OCI-M2 (cell line): ENCODE data around the gene EEFSEC.

Experiments
- DNase-seq: peaks from one replicate; lab custom pipeline; 2025; ENCODE audit not compliant: unreplicated experiment; lab: John Stamatoyannopoulos, UW

Gene EEFSEC

DNA sequence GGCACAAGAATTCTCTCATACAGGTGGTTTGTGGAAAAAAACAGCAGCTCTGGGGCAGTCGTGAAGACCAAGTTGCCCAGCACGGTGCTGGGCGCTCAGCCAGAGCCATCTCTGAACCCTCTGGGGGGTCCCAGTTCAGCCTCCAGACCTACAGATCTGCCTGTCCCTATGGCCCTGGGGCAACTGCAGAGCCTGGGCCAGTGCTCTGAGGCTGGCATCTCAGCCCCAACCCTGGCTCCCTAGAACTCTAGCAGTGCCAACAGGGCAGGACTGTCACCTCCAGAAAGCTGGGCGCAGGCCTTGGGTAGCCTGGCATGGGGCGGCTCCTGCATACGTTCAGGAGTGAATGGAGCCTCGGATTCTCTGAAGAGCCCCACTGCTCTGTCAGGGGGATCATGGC, 268.7 kb downstream of the EEFSEC start:
- no peak for DNase-seq

DNA sequence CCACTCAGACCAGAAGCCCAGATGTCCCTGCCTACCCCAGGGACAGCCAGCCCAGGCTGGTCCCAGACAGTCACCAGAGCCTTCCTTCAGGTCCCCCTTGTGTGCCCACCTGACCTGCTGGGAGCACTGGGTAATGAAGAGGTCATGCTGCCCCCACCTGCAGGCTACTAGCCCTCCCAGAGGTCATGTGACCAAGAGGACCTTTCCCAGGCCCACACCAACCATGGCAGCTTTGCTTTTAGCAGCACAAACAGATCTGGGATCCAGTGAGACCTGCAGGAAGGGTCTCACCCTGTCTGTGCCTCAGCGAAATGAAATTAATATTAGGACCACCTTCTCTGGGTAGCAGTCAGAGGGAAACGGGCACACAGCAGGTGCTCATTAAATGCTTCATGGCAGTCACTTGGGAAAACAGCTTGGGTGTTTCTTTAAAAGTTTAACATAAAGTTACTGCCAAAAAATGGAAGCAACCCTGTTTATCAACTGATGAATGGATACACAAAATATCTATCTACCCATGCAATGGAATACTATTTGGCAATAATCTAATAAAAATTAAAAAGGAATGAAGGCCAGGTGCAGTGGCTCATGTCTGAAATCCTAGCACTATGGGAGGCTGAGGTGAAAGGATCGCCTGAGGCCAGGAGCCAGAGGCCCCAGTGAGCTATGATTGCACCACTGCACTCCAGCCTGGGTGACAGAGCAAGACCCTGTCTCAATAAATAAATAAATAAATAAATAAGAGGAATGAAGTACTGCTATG, 269.7 kb downstream of the EEFSEC start:
- no peak for DNase-seq

DNA sequence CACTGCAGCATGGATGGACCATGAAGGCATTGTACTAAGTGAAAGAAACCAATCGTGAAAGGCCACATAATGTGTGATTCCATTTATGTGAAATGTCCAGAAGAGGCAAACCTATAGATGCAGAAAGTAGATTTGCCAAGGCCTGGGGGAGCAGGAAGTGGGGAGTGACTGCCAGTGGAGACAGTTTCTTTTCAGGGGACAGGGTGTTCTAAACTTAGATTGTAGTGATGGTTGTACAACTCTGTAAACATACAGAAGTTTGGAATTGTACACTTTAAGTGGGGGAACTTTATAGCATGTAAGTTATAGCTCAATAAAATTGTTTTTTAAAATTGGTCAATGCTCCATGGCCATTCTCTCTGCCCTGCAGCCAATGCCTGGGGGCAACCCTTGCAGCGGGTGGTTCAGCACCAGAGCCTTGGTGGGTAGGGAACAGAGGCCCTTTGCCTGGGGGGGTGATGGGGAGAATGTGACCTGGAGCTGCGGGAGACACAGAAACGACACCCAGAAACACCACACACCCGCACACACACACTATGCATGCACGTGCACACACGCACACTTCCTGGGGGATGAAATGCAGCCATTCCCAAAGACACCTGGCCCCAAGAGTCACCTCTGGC, 270.4 kb downstream of the EEFSEC start:
- no peak for DNase-seq

DNA sequence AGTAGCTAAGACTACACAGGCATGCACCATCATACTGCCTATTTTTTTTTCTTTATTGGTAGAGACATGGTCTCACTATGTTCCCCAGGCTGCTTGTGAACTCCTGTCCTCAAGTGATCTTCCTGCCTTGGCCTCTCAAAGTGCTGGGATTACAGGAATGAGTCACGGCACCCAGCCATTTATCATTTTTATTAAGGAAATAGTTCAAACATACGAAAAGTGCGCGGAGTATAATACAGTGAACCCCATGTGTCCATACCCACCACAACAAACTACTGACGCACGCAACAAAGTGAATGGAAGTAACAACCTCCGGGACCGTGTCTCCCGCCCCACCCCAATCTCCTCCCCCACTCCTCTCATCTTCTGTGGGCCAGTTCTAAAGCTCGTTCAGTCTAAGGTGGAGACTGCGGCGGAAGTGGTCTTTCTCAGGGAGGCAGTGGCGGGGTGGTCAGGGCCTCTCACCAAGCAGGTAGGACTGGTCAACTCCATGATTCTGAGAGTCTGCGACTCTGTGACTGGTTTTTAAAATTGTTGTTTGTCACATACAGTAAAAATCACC, 271.3 kb downstream of the EEFSEC start:
- DNase-seq, result no peak

DNA sequence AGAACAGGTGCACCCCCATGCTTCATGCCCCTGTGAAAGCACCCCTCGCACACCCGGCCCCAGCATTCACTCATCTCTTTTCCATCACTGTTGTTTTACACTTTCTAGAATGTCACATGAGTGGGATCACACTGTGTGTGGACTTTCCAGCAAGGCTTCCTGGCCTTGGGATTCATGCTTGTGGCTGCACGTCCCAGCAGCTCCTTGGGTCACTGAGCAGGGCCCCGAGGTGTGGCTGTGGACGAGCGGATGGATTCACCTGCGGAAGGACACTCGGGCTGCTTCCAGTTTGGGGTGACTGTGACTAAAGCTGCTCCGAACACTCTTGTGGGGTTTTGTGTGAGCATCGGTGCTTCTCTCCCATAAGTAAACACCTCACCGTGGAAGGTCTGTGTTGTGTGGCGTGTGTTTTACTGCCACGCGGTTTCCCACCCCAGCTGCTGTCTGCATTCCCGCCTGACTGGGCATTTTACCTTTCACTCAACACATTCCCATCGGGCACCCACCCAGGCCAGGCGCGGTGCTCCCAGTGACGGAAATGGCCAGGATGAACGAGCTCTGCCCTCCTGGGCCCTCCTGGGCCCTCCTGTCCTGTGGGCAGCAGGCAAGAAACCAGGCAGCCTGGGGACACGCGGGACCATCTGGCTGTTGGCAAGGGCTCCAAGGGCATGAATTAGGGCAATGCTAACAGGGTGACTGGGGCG, 272.0 kb downstream of the EEFSEC start:
- no peak for DNase-seq

DNA sequence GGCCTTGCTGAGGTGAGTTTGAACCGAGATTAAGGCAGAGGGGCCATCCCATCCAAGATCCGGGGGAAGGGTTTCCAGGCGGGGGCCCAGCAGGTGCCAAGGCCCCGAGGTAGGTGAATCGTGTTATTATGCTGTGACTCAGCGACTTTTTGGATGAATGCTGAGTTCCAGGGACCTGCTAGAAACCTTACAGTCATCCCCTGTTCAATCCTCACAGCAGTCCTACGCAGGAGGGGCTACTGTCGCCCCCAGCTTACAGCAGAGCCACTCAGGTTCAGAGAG, 272.5 kb downstream of the EEFSEC start:
- DNase-seq, result no peak

DNA sequence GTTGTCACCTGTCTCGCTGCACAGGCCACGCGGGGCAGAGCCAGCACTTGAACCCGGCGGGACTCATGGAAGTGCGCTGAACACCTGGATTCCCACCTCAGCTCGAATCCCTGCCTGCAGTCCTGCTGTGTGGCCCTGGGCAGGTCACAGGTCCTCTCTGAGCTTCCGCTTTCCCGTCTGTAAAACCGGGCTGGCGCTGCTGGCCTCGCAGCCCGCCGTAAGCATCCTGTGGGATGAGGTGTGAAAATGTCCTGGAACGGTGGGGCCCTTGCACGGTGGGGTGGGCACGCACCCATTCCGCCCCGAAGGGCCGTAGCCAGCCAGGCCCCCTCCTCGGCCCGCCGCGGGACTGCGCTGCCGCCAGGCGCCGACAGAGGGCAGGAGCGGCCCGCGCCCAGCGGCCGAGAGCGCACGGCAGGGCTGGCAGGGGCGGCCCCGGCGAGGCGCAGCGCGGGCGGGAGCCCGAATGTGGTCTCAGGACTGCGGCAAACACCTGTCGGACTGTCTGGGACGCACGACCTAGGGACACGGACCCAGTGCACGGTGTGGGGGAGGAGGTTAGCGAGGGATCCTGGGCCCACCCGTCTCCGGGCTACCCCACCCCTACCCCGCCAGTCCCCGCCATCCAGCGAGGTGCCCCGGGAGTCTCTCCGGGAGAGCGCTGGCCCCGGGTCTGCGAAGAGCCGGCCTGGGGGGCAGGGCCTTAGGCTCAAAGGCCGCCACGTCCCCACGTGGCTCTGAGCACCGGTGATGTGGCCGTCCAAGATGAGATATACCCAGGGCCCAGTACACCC, 273.0 kb downstream of the EEFSEC start:
- no peak for DNase-seq

DNA sequence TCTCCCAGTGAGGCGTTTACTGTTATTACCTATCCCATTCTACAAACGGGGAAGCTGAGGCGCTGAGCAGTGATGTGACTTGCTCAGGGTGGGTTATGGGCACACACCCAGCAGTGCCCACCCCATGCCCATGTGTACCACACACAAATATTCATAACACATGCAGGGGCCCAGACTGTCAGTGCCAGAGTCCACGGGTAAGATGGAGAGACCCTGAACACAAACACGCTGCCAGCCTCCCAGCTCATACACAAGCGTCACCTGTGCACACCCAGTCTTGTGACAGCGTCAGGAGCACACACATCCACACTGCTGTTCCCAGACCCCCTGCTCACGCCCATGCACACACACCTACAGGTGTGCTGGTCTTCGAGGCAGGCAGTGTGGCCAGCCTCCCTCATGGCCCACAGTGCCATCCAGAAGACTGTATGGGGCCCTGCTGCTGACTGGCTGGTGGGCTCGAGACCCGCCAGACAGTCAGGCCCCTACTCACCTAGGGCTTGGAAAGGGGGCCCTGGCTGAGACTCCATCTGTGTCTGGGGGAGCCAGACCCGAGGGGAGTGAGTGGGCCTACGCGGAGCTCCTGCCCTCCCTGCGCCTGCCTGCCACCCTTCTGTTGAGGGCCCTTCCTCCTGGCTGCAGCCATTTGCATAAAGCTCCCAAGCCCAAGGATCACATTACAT, 274.0 kb downstream of the EEFSEC start:
- DNase-seq, result no peak

DNA sequence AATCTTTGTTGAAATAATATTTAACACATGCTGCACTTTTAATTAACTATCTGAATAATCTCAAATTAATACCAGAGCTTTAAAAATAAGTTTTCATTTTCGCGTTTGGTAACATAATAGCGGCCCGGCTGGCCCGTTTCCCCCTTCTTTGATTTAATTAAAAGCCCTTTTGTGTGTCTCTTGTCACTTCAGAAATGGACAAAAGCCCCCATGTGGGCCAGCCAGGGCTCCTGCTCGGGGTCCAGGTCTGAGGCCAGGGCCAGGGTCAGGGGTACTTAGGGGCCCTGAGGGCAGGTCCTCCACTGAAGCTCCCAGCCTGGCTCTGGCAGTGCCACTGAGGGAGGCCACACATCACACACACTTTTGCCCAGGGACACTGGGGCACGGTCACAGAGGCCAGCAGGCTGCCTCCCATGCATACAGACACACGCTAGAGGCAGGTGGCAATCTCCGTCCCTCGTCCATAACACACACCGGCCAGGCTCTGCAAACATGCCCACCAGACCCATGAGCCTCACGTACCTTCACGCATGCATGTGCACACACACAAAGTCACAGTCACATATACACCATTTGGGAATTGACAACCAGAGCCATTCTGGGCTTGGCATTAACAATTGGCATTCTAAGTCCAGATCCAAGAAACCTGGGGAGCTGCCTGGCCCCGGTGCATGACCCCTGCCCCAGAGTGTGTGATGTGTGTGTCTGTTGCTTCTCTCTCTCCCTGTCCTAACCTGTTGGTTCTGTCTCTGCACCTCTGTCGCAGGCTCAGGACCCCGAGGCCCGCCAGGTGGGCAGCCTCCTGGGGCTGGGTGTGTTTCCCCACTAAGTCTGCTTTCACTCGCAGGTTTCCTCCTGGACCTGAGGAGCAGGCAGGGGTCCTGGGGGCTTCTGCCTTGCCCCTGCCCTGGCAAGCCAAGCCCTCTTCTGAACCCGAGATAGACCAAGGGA, 274.9 kb downstream of the EEFSEC start:
- DNase-seq, result no peak

DNA sequence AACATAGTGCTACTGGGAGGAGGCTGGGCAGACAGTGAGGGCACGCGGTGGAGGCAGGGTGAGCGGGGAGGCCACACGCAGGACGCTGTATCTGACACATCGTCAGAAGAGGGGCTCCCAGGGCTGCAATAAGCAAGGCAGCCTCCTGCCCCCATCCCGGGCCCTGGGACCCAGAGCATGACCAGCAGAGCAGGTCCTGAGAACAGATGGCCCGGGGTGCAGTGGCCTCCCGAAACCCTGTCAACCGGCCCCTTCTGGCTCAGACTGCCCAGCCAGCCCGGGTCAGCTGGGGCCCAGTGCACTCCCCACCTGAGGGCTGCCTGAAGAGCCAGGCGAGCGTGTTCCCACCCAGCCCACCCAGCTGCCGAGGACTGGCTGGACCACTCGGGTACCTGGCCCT, 276.0 kb downstream of the EEFSEC start:
- no peak for DNase-seq

DNA sequence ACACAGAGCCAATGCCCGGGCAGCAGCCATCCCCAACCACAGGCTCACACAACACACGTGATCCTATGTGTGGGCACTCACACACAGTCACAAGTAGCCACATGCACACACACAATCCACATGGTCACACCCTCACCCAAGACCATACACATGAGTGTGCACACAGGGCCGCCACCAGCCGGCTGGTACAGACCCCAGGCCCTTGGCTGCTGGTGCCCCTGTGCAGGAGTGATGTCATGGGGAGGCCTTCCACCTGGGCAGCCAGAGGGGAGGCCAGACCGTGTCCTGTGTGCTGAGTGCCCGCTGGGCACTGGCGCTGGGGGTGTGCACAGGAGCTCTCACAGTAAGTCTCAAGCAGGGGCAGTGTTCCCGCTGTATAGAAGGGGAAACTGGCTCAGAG, 276.5 kb downstream of the EEFSEC start:
- DNase-seq, result no peak

DNA sequence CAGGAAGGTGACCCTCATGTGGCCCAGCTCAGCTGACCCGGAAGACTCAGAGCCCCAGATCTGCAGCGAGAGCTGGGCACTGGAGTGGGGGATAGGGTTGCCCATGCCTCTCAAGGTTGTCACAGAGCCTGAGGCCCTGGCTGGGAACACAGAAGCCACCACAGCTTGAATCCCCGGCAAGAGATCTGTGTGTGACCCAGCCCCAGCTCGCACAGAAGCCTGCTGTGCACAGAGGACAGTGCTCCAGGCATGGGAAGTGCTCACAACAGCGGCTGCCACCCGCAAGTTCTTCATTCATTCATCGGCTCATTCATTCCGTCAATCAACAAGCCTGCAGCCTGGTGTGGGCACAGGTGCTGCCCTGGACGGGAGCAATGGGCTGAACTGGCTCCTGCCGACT, 277.0 kb downstream of the EEFSEC start:
- no peak for DNase-seq

DNA sequence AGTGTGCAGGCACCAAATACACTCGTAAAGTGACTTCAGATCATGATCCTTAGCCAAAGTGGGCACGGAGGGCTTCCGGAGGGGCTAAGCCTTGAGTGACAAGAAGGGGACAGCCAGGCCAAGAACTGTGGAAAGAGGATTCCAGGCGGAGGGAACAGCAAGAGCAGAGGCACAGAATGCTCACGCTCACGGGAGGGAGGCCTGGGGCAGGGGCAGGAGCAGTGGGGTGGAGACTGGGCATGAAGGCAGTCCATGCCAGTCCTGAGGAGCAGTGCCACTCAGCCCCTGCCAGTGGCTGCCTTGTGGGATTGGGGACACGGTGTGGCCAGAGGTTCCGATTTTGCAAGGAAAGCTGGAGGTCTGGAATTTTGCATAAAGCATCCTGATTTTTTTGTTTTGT, 277.4 kb downstream of the EEFSEC start:
- no peak for DNase-seq

DNA sequence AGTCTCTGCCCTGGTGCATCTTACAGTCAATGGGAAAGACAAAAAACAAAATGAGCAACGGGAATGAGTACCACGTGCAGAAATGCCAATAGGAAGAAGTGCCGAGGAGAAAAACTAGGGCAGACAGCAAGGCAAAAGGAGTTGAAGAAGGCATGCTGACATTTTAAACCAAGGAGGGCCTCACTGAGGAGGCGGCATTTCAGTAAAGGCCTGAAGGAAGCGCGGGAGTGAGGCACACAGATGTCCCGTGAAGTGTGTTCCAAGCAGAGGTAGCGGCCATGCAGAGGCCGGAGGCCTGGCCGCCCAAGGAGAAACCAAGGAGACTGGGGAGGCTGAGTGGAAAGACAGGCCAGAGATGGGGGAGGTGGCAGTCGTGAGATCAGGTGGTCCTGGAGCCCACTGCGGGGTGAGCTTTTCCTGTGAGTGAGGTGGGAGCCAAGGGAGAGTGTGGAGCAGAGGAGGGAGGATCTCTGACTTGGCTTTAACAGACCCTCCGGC, 278.6 kb downstream of the EEFSEC start:
- DNase-seq, result no peak

DNA sequence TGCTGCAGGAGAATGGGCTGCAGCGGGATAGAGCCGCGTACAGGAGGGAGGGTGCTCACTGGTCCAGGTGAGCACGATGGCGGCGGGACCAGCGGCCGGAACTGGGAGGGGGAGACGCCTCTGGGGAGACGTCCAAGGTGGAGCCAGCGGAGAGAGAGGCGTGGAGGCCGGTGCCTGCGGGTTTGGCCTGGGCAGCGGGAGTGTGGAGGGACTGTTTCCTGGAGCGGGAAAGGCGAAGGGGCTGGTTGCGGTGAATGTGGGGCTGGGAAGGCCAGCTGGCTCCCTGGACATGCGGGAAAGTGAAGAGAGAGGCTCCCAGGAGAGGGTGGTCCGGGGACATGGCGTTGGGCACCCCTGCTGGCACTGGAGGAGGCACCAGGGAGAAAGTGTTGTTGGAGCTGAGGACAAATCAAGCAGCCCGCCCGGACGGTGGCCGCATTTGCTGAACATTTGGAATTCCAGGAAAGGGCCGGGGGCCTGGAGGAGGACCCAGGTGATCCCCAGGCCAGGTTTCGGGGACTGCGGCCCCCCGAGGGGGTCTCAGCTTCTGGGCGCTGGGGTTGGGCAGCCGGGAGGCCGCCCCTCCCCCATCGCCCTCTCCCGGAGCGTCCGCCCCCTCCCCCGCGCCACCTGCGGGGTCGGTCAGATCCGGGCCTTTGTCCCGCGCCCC, 279.2 kb downstream of the EEFSEC start:
- no peak for DNase-seq

DNA sequence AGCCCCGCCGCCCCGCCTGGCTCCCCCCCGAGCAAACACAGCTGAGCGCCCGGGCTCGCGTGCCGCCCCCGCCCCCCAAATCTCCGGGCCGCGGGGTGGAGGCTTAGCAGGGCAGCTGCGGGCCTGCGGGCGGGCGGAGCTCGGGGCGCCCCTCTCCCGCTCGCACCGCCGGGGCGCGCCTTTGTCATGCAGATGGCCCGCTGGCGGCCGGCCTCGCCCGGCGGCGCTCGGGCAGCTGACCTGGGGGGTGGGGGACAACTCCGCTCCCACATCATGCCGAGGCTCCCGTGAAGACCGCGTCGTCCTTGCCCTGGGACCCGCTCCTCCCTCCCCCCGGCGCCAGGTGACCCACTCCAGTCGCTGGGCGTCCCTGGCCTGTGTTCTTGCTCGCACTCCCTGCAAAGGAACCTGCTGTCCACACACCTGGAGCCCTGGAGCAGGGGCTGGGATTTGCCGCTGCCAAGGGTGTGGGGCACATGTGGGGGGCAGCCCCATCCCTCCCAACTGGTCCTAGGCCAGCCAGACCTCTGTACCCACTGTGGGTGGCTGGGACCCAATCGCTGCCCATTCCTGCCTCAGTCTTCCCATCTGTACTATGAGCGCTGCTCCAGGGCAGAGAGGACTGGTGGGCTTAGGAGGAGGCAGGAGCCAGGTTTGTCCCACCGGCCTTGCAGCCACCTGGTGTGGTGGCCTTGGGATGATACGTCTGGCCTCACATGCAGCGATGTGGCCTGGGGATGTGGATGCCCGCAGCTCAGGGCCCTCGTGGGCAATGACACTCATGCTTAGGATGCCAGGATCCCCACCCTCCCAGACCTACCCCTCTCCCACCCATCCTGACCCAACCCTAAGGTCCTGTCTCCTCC, 279.9 kb downstream of the EEFSEC start:
- no peak for DNase-seq

DNA sequence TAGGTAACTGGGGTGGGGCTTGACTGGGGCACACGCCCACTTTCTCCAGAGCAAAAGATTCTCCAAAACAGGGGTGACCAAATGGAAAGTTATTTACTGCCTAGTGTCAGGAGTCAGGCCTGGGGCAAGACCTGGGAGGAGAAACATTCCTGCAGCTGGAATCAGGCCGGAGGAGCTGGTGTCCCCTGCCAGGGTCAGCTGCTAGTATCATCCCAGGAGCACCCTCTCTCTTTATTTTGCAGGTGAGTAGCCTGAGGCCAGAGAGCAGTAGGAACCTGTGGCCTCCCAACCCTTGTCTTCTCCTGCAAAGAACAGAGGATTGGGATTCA, 280.5 kb downstream of the EEFSEC start:
- DNase-seq, result no peak

DNA sequence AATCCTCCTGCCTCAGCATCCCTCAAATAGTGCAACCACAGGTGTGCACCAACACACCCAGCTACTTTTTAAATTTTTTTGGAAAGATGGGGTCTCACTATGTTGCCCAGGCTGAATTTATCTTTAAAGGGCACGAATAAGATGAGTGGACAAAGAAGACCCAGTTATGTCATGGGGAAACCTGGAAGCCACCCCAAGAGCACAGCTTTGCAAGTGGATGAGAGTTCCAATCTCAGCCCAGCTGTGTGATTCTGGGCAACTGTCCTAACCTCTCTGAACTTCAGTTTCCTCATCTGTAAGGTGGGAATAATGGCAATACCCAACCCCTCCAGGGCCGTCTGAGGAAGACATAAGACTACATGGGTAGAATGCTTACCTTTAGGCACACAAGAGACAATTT, 281.2 kb downstream of the EEFSEC start:
- no peak for DNase-seq
